Panc1 (cell line): ENCODE measurements around the gene TM2D3. TPM values are rescaled to one million over a fixed set of nuclear protein-coding genes. Genes with fewer than 3 reads are reported as not detected.

Experiments
- ATAC-seq: fragments of 200-7000 bp; cut with Tn5 transposase; 2 replicates; pipeline ENCODE4 v1.9.1; 2020; ENCODE audit warnings: mild to moderate bottlenecking, moderate library complexity
- BruUV-seq: library from RNA; stranded (reverse); fragments of 400-500 nt; replicated peaks from 2 replicates; lab custom pipeline; 2021; lab: Mats Ljungman, UMichigan
- CTCF ChIA-PET: fragments of 300-600 bp; sonication (Branson Sonifier 250); formaldehyde crosslinking; loops from one replicate; lab custom pipeline; 2022; ENCODE audit warnings: antibody characterized with exemption; lab: Charles Lee
- POLR2A ChIA-PET: fragments of 300-600 bp; sonication (Branson Sonifier 250); formaldehyde crosslinking; loops from one replicate; lab custom pipeline; 2022; ENCODE audit warnings: antibody characterized with exemption; lab: Charles Lee
- DNase-seq: peaks from one replicate; pipeline ENCODE4 v3.0.0-alpha.2; 2010; ENCODE audit warnings: low read depth, low spot score
- H3K27ac ChIP-seq: 2 replicates; pipeline ENCODE4 v1.5.1; 2011; ENCODE audit warnings: mild to moderate bottlenecking, low read length, inconsistent platforms
- H3K27me3 ChIP-seq: fragments of 200-500 bp; sonication (Bioruptor generic); 2 replicates; pipeline ENCODE4 v1.6.0; 2014; ENCODE audit warnings: low read length, inconsistent platforms; ENCODE audit not compliant: control insufficient read depth, insufficient read depth
- H3K36me3 ChIP-seq: fragments of 200-500 bp; sonication (Bioruptor generic); 2 replicates; pipeline ENCODE4 v1.5.1; 2014; ENCODE audit warnings: inconsistent platforms, mild to moderate bottlenecking, low read length, moderate library complexity; ENCODE audit not compliant: control insufficient read depth, insufficient read depth
- H3K4me1 ChIP-seq: 2 replicates; pipeline ENCODE4 v1.5.1; 2011; ENCODE audit warnings: inconsistent platforms, mild to moderate bottlenecking, low read length, moderate library complexity; ENCODE audit not compliant: control insufficient read depth, insufficient read depth
- H3K4me3 ChIP-seq, 2 experiments: 2 replicates each; pipeline ENCODE4 v1.5.1; 2011 to 2012; ENCODE audit warnings: low read depth in 2 of 2, low read length in 2 of 2, mild to moderate bottlenecking in 2 of 2, inconsistent platforms in 1 of 2, moderate library complexity in 1 of 2
- H3K9me3 ChIP-seq: fragments of 200-500 bp; sonication (Bioruptor generic); 2 replicates; pipeline ENCODE4 v1.5.1; 2014; ENCODE audit warnings: low read depth, mild to moderate bottlenecking, inconsistent platforms, low read length, moderate library complexity; ENCODE audit not compliant: control insufficient read depth, insufficient read depth
- POLR2AphosphoS5 ChIP-seq: IDR thresholded peaks from 2 replicates; pipeline ENCODE4 v1.6.1; 2012; ENCODE audit warnings: mild to moderate bottlenecking, low read depth, low read length, moderate library complexity
- SIN3A ChIP-seq: IDR thresholded peaks from 2 replicates; pipeline ENCODE4 v1.6.1; 2012; ENCODE audit warnings: low read depth, mild to moderate bottlenecking, low read length, moderate library complexity, borderline replicate concordance; ENCODE audit not compliant: insufficient read depth
- TCF7L2 ChIP-seq: IDR thresholded peaks from 2 replicates; pipeline ENCODE4 v1.6.1; 2011; ENCODE audit warnings: mild to moderate bottlenecking, low read depth, low read length, inconsistent platforms
- in situ Hi-C: cut with HindIII; loops from 2 replicates; pipeline ENCODE4 v1.10.0; 2016; ENCODE audit warnings: low sequenced_read_pairs, low pct_unique_long_range_greater_than_20kb
- intact Hi-C: fragments of 100-400 bp; cut with micrococcal nuclease; formaldehyde crosslinking; loops from one replicate; pipeline ENCODE4 v1.10.0; 2022; ENCODE audit not compliant: unreplicated experiment
- total RNA-seq: library from RNA; stranded (reverse); gene quantifications from one replicate; pipeline ENCODE4 v1.2.1, GENCODE V29; 2021; ENCODE audit not compliant: unreplicated experiment
- TF ChIP-seq, protein P1 (sequence below), 2 experiments: IDR thresholded peaks; 2 replicates each; pipeline ENCODE4 v1.6.1; 2011 to 2012; ENCODE audit warnings: low read depth in 2 of 2, control low read depth in 1 of 2, low read length in 1 of 2, mild to moderate bottlenecking in 1 of 2, moderate library complexity in 1 of 2; ENCODE audit not compliant: insufficient read depth in 1 of 2
- TF ChIP-seq, protein P2 (sequence below): fragments of 450-650 bp; IDR thresholded peaks from 2 replicates; pipeline ENCODE4 v1.5.1; 2017; ENCODE audit warnings: mild to moderate bottlenecking

The TM2D3 gene
- total RNA-seq, 1 experiment from 2014 or later: 53.4 TPM

GRCh38 chr15:101679806-101680205 is 27.6 kb upstream of the TM2D3 start:
- no peaks in the 10 kb centered on the region for H3K9me3 ChIP-seq
- no TSS peak for BruUV-seq
- H3K27me3 ChIP-seq: no peaks in the 10 kb centered on the region
- no peak for DNase-seq
- no peak for ATAC-seq
- H3K36me3 ChIP-seq: peaks cover 10% of the 10 kb centered on the region
- ChIA-PET CTCF (no interaction called here), POLR2A (no interaction called here)
- H3K27ac ChIP-seq: no peak overlapping the region
- no peaks in the 10 kb centered on the region for H3K4me1 ChIP-seq
- TF ChIP-seq, protein P1, sequence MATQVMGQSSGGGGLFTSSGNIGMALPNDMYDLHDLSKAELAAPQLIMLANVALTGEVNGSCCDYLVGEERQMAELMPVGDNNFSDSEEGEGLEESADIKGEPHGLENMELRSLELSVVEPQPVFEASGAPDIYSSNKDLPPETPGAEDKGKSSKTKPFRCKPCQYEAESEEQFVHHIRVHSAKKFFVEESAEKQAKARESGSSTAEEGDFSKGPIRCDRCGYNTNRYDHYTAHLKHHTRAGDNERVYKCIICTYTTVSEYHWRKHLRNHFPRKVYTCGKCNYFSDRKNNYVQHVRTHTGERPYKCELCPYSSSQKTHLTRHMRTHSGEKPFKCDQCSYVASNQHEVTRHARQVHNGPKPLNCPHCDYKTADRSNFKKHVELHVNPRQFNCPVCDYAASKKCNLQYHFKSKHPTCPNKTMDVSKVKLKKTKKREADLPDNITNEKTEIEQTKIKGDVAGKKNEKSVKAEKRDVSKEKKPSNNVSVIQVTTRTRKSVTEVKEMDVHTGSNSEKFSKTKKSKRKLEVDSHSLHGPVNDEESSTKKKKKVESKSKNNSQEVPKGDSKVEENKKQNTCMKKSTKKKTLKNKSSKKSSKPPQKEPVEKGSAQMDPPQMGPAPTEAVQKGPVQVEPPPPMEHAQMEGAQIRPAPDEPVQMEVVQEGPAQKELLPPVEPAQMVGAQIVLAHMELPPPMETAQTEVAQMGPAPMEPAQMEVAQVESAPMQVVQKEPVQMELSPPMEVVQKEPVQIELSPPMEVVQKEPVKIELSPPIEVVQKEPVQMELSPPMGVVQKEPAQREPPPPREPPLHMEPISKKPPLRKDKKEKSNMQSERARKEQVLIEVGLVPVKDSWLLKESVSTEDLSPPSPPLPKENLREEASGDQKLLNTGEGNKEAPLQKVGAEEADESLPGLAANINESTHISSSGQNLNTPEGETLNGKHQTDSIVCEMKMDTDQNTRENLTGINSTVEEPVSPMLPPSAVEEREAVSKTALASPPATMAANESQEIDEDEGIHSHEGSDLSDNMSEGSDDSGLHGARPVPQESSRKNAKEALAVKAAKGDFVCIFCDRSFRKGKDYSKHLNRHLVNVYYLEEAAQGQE (IDR thresholded peaks at IDR 0.05; ENCODE audit: insufficient read depth in 1 of 2, low read depth in 2 of 2, low read length in 1 of 2): no peak
- TF ChIP-seq, protein P2, sequence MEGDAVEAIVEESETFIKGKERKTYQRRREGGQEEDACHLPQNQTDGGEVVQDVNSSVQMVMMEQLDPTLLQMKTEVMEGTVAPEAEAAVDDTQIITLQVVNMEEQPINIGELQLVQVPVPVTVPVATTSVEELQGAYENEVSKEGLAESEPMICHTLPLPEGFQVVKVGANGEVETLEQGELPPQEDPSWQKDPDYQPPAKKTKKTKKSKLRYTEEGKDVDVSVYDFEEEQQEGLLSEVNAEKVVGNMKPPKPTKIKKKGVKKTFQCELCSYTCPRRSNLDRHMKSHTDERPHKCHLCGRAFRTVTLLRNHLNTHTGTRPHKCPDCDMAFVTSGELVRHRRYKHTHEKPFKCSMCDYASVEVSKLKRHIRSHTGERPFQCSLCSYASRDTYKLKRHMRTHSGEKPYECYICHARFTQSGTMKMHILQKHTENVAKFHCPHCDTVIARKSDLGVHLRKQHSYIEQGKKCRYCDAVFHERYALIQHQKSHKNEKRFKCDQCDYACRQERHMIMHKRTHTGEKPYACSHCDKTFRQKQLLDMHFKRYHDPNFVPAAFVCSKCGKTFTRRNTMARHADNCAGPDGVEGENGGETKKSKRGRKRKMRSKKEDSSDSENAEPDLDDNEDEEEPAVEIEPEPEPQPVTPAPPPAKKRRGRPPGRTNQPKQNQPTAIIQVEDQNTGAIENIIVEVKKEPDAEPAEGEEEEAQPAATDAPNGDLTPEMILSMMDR: no peak
- no peak for TF ChIP-seq POLR2AphosphoS5
- no peak for TF ChIP-seq TCF7L2
- no peak for TF ChIP-seq SIN3A
- H3K4me3 ChIP-seq: no peak overlapping the region
- in situ Hi-C loops: no loop called here
- intact Hi-C loops: no loop called here

GRCh38 chr15:101676921-101677329 is 24.7 kb upstream of the TM2D3 start:
- H3K4me1 ChIP-seq: no peaks in the 10 kb centered on the region
- no peaks in the 10 kb centered on the region for H3K27me3 ChIP-seq
- POLR2A ChIA-PET: interaction anchor here (0.7 kb wide), 1 partner anchor 409 kb away, joined by 5 read pairs; no protein-coding TSS in a partner anchor
- DNase-seq: no peak
- CTCF ChIA-PET: interaction anchor here (0.7 kb wide), 1 partner anchor 189 kb away, joined by 3 read pairs; no protein-coding TSS in a partner anchor
- intact Hi-C loops: no loop called here
- BruUV-seq: no TSS peak
- ATAC-seq: no peak
- H3K4me3 ChIP-seq: no peak overlapping the region
- H3K36me3 ChIP-seq: no peaks in the 10 kb centered on the region
- no peak overlapping the region for H3K27ac ChIP-seq
- in situ Hi-C loops: no loop called here
- TF ChIP-seq, protein P2: no peak
- TF ChIP-seq, protein P1 (IDR thresholded peaks at IDR 0.05; ENCODE audit: insufficient read depth in 1 of 2, low read depth in 2 of 2, low read length in 1 of 2): no peak
- TF ChIP-seq SIN3A (no peak), POLR2AphosphoS5 (no peak), TCF7L2 (no peak)
- no peaks in the 10 kb centered on the region for H3K9me3 ChIP-seq
